HFFc6 (cell line): ENCODE measurements around the gene ATP6V0B. TPM values are rescaled to one million over a fixed set of nuclear protein-coding genes. Genes with fewer than 3 reads are reported as not detected.

ENCODE experiments used
- DNase-seq: peaks from one replicate; pipeline ENCODE4 v3.0.0-alpha.2; 2018
- H3K27ac Mint-ChIP-seq: 2 replicates; pipeline ENCODE4 v1.8.0; 2020; ENCODE audit warnings: mild to moderate bottlenecking, mixed read lengths
- H3K27me3 Mint-ChIP-seq: 2 replicates; pipeline ENCODE4 v1.8.0; 2021; ENCODE audit warnings: mild to moderate bottlenecking, moderate library complexity, mixed read lengths; ENCODE audit not compliant: insufficient read depth
- H3K36me3 Mint-ChIP-seq: 2 replicates; pipeline ENCODE4 v1.8.0; 2021; ENCODE audit warnings: low read depth, mixed read lengths
- H3K4me1 Mint-ChIP-seq: 2 replicates; pipeline ENCODE4 v1.8.0; 2020; ENCODE audit warnings: low read depth, mixed read lengths
- H3K4me3 Mint-ChIP-seq: 2 replicates; pipeline ENCODE4 v1.8.0; 2020; ENCODE audit warnings: mild to moderate bottlenecking, moderate library complexity, mixed read lengths
- H3K9me3 Mint-ChIP-seq: 2 replicates; pipeline ENCODE4 v1.8.0; 2020; ENCODE audit warnings: mild to moderate bottlenecking, mixed read lengths
- total RNA-seq, 6 experiments: library from RNA; stranded (reverse); fragmentation: NEBNext Ultra II Directional; extraction: Animal tissue kit (Norgen Biotek cat#: 25700); gene quantifications; 2 replicates in 1 of 6; 3 replicates in 5 of 6; pipeline ENCODE4 v1.2.3, GENCODE V29; 2021
- TF ChIP-seq, protein P1 (sequence below): fragments of 200-600 bp; sonication (generic); IDR thresholded peaks from 2 replicates; pipeline ENCODE4 v1.5.0; 2021; ENCODE audit warnings: antibody characterized with exemption, mild to moderate bottlenecking

ATP6V0B gene
- total RNA-seq, 6 experiments from 2014 or later, result 145 to 191 (median 155) TPM

DNA sequence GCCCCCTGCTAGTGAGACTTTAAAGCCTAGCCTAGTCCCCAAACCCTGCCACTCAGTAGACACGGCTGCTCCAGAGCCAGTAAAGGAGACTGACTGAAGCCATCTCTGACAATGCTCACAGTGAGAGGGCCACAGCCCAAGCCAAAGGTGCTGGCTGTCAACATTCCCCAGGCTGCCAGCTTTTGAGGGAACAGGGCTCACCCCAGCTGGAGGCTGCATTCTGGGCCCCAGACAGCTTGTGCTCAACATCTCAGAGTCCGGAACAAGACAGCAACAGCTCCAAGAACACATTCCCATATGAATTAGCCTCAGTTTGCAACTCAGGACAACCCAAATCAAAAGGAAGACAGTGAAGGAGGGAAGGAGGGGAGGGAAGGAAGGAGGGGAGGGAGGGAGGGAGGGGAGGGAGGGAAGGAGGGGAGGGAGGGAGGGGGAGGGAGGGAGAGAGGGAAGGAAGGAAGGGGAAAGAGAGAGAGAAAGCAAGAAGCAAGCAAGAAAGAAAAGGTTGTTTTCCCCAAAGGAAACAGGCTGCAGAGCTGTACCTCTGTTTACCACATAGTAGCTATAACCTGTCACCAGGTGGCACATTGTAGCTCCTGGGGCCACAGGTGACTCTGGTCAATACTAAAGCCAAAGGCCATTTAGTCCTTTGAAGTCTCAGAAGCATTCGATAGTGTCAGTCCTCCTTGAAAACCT, 35.7 kb upstream of the ATP6V0B start:
- H3K9me3 Mint-ChIP-seq, result no peaks in the 10 kb centered on the region
- TF ChIP-seq, protein P1, sequence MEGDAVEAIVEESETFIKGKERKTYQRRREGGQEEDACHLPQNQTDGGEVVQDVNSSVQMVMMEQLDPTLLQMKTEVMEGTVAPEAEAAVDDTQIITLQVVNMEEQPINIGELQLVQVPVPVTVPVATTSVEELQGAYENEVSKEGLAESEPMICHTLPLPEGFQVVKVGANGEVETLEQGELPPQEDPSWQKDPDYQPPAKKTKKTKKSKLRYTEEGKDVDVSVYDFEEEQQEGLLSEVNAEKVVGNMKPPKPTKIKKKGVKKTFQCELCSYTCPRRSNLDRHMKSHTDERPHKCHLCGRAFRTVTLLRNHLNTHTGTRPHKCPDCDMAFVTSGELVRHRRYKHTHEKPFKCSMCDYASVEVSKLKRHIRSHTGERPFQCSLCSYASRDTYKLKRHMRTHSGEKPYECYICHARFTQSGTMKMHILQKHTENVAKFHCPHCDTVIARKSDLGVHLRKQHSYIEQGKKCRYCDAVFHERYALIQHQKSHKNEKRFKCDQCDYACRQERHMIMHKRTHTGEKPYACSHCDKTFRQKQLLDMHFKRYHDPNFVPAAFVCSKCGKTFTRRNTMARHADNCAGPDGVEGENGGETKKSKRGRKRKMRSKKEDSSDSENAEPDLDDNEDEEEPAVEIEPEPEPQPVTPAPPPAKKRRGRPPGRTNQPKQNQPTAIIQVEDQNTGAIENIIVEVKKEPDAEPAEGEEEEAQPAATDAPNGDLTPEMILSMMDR, result no peak
- no peak overlapping the region for H3K27ac Mint-ChIP-seq
- DNase-seq, result no peak
- no peaks in the 10 kb centered on the region for H3K36me3 Mint-ChIP-seq
- H3K27me3 Mint-ChIP-seq, result peaks cover 3% of the 10 kb centered on the region; the same call in 1 of the 2 replicates
- peaks cover 7% of the 10 kb centered on the region for H3K4me1 Mint-ChIP-seq
- no peak overlapping the region for H3K4me3 Mint-ChIP-seq

DNA sequence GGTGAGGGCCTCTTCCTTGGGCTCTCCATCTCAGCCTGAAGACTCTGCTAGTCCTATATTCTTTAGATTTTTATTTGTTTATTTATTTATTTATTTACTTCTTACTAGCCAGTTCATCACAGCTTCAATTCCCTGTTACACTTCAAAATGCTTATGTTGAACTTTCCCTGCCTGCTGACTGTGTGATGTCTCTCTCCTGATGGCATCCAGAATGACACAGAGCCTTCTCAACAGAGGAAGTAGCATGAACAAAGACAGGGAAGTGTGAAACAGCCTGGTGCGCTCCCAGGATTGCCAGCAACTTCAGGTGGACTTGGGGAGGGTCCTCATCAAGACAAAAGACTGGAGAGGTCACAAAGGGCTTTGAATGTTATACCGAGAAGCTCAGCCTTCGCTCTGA, 32.3 kb upstream of the ATP6V0B start:
- H3K27me3 Mint-ChIP-seq, result peaks cover 3% of the 10 kb centered on the region; the same call in 1 of the 2 replicates

GRCh38 chr1:43944860-43945259, 29.9 kb upstream of the ATP6V0B start:
- TF ChIP-seq, protein P1, result no peak
- H3K27ac Mint-ChIP-seq, result no peak overlapping the region
- H3K9me3 Mint-ChIP-seq, result no peaks in the 10 kb centered on the region
- no peak for DNase-seq
- H3K4me3 Mint-ChIP-seq, result no peak overlapping the region
- no peaks in the 10 kb centered on the region for H3K27me3 Mint-ChIP-seq
- no peaks in the 10 kb centered on the region for H3K36me3 Mint-ChIP-seq
- H3K4me1 Mint-ChIP-seq, result peaks cover 34% of the 10 kb centered on the region

More for the DNA sequence above, 32.3 kb upstream of the ATP6V0B start:
- Mint-ChIP-seq H3K4me3 (no peak overlapping the region), H3K9me3 (no peaks in the 10 kb centered on the region), H3K4me1 (peaks cover 19% of the 10 kb centered on the region), H3K27ac (no peak overlapping the region), H3K36me3 (no peaks in the 10 kb centered on the region)
- TF ChIP-seq, protein P1, result no peak
- DNase-seq, result no peak

DNA sequence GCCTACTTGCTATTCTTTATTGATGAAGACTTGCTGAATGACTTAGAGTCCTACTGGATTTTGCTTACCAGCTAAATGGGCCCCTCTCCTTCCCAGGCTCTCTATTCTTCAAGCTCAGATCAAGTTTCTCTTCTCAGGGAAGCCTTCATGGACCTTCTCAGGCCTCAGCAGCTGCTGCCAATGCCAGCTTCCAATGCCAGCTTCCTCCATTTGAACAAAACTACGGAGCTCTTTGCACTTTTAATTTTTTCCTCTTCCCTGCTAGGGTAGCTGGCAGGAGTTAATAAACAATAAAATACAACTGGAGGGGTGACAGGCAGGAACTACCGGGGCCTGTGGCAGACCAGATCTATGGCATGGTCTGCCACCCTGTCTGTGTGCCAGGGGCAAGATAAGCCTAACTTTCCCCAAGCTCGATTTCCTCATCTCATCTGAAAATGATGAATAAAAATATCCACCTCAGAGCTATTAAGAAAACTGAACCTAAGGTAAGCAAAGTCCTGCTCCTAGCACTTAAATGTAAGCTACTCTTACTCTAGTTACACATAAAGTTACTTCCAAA, 29.0 kb upstream of the ATP6V0B start:
- H3K9me3 Mint-ChIP-seq, result no peaks in the 10 kb centered on the region
- H3K4me1 Mint-ChIP-seq, result peaks cover 41% of the 10 kb centered on the region
- TF ChIP-seq, protein P1, result no peak
- no peaks in the 10 kb centered on the region for H3K27me3 Mint-ChIP-seq
- H3K4me3 Mint-ChIP-seq, result peak overlapping the region; percentile 92
- no peak for DNase-seq
- peak overlapping the region; percentile 93 for H3K27ac Mint-ChIP-seq
- H3K36me3 Mint-ChIP-seq, result peaks cover 8% of the 10 kb centered on the region

DNA sequence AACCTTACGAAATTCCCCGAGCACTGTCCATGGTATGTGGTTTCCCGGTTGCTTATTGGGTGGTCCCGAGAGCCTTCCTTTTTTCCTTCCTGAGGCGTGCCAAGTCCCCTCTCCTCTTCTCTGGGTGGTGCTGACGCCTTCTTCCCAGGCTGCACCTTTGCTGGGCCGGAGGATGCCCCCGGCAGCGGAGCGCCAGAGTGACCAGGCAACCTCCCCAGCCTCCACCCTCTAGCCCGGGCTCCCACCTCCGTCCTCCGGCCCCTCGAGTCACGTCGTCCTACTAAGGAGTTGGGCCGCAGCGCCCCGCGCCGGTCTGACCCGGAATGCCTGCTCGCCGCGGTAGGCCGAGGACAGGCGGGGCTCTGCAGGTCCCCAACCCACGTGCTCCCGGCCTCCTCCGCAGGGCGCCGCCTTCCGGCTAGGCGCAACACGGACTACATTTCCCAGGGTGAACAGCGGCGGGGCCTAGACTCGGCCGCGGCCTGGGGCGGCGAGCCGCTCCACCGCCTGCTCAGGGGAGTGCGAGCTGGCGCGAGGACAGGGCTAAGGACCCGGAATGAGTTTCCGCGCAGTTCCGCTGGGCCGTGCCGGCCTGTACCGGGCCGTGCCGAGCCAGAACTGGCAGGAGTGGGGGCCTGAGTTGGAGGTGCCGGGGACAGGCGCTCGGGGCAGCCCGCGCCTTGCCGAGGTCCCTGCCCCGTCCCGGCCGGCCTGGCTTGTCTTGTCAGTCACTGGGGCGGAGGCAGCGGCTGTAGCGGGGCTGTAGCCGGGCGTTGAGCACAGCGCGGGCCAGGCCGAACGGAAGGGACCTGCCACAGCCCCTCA, 28.3 kb upstream of the ATP6V0B start, which contains the start of gene IPO13:
Gene IPO13 (plus strand): TSS at position 715 of the 825 bp plus-strand sequence. CDS start 651 bp downstream, outside the sequence.
- Mint-ChIP-seq H3K27ac (peak within 1 kb of the TSS; percentile 93), H3K36me3 (peaks cover 13% of the 10 kb centered on the region), H3K27me3 (no peaks in the 10 kb centered on the region), H3K9me3 (no peaks in the 10 kb centered on the region), H3K4me3 (peak within 1 kb of the TSS; percentile 92), H3K4me1 (peaks cover 48% of the 10 kb centered on the region)
- peak; percentile 92 for DNase-seq
- TF ChIP-seq, protein P1, result peak; percentile 86
